PC-9 (cell line): ENCODE results near the gene ARHGAP22.

Experiments used
- CTCF ChIP-seq: fragments of 200-600 bp; sonication (generic); conservative IDR thresholded peaks from 2 replicates; pipeline ENCODE4 v1.6.1; 2017; ENCODE audit warnings: mixed run types, antibody characterized with exemption, mild to moderate bottlenecking, moderate library complexity
- EZH2 ChIP-seq: fragments of 200-600 bp; sonication (generic); IDR thresholded peaks from 2 replicates; pipeline ENCODE4 v1.8.0; 2017; ENCODE audit warnings: antibody characterized with exemption, low read depth

GRCh38 chr10:48598936-48599829 is 5.7 kb downstream of the ARHGAP22 start:
- TF ChIP-seq CTCF, result no peak
- no peak for TF ChIP-seq EZH2
